PFSK-1 (cell line): ENCODE data around the gene SLAMF9.

Experiments used
- FOXP2 ChIP-seq: optimal IDR thresholded peaks from 2 replicates; pipeline ENCODE3; 2011; ENCODE audit warnings: borderline replicate concordance, control low read depth, inconsistent platforms; ENCODE audit not compliant: insufficient read depth; ENCODE audit errors: extremely low read length, extremely low read depth
- POLR2AphosphoS5 ChIP-seq: IDR thresholded peaks from 2 replicates; pipeline ENCODE4 v1.6.1; 2012; ENCODE audit warnings: low read depth, mild to moderate bottlenecking, control low read depth, low read length, moderate library complexity
- REST ChIP-seq, 2 experiments: IDR thresholded peaks; 2 replicates each; pipeline versions ENCODE4 v1.6.1 to v1.8.0; 2011 to 2012; ENCODE audit warnings: low read depth in 2 of 2, low read length in 2 of 2, control low read depth in 1 of 2, inconsistent platforms in 1 of 2, mild to moderate bottlenecking in 1 of 2, moderate library complexity in 1 of 2; ENCODE audit not compliant: insufficient read depth in 1 of 2
- SIN3A ChIP-seq: IDR thresholded peaks from 2 replicates; pipeline ENCODE4 v1.6.1; 2012; ENCODE audit warnings: mild to moderate bottlenecking, low read length, moderate library complexity, borderline replicate concordance; ENCODE audit not compliant: insufficient read depth
- TAF1 ChIP-seq: IDR thresholded peaks from 2 replicates; pipeline ENCODE4 v1.6.1; 2012; ENCODE audit warnings: low read length, control low read depth, borderline replicate concordance; ENCODE audit not compliant: insufficient read depth

The SLAMF9 gene

GRCh38 chr1:159920202-159920601 lies 33.8 kb downstream of the SLAMF9 start:
- no peak for TF ChIP-seq POLR2AphosphoS5
- TF ChIP-seq TAF1, result no peak
- TF ChIP-seq REST (IDR thresholded peaks at IDR 0.05; ENCODE audit: insufficient read depth in 1 of 2, low read depth in 2 of 2, low read length in 2 of 2), result no peak
- TF ChIP-seq SIN3A, result no peak

GRCh38 chr1:159919236-159919865 lies 34.7 kb downstream of the SLAMF9 start:
- no peak for TF ChIP-seq SIN3A
- TF ChIP-seq FOXP2, result no peak
- TF ChIP-seq POLR2AphosphoS5, result no peak

GRCh38 chr1:159918352-159919200 lies 35.5 kb downstream of the SLAMF9 start:
- TF ChIP-seq REST (IDR thresholded peaks at IDR 0.05; ENCODE audit: insufficient read depth in 1 of 2, low read depth in 2 of 2, low read length in 2 of 2) (no peak), POLR2AphosphoS5 (no peak), TAF1 (no peak), SIN3A (no peak), FOXP2 (no peak)

- TF ChIP-seq POLR2AphosphoS5, result no peak
- no peak for TF ChIP-seq TAF1
- no peak for TF ChIP-seq SIN3A
- TF ChIP-seq REST (IDR thresholded peaks at IDR 0.05; ENCODE audit: insufficient read depth in 1 of 2, low read depth in 2 of 2, low read length in 2 of 2), result no peak
- TF ChIP-seq FOXP2, result no peak
These were observed 36.3 kb downstream of the SLAMF9 start for GRCh38 chr1:159917533-159918351.

- TF ChIP-seq FOXP2, result no peak
- no peak for TF ChIP-seq REST (IDR thresholded peaks at IDR 0.05; ENCODE audit: insufficient read depth in 1 of 2, low read depth in 2 of 2, low read length in 2 of 2)
- no peak for TF ChIP-seq SIN3A
- no peak for TF ChIP-seq POLR2AphosphoS5
- no peak for TF ChIP-seq TAF1
These were observed 37.6 kb downstream of the SLAMF9 start for GRCh38 chr1:159916242-159917051.
